Mucosa of stomach (tissue), 1 donor: Measurements from ENCODE around the gene NUDT8.
"Not testable (repeated sequence)": the region's sequence is repeated elsewhere in the genome, so short reads cannot be mapped to it uniquely, and the experiment has no call there.

Experiments
- H3K27me3 ChIP-seq: one replicate; pipeline ENCODE4 v1.7.0; 2013; ENCODE audit warnings: mild to moderate bottlenecking, low read length; ENCODE audit not compliant: control insufficient read depth, insufficient read depth
- H3K36me3 ChIP-seq: one replicate; pipeline ENCODE4 v1.7.0; 2013; ENCODE audit warnings: low read length; ENCODE audit not compliant: control insufficient read depth, insufficient read depth
- H3K4me1 ChIP-seq: one replicate; pipeline ENCODE4 v1.7.0; 2013; ENCODE audit warnings: mild to moderate bottlenecking, low read length; ENCODE audit not compliant: control insufficient read depth, insufficient read depth
- H3K4me3 ChIP-seq: one replicate; pipeline ENCODE4 v1.7.0; 2013; ENCODE audit warnings: low read length
- H3K9ac ChIP-seq: one replicate; pipeline ENCODE4 v1.7.0; 2013; ENCODE audit warnings: mild to moderate bottlenecking, low read length, moderate library complexity
- H3K9me3 ChIP-seq: one replicate; pipeline ENCODE4 v1.7.0; 2013; ENCODE audit warnings: mild to moderate bottlenecking, low read length, moderate library complexity; ENCODE audit not compliant: control insufficient read depth
- donor health status: Pancreatic carcinoma.

The NUDT8 gene

DNA sequence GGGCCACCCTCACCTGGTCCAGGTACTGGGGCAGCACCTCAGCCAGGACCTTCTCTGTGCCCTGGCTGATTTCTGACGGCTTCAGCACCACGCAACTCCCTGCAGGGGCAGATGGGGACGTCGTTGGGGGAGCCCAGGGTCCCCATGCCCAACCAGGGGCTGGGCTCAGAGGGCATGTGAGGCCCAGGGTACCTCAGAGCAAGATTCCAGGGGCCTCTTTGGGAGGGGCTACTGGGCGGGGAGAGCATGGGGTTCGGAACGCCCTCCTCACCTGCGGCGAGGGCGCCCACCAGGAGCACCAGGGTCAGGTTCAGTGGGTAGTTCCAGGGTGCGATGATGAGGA lies 36.5 kb upstream of the NUDT8 start:
- Histone ChIP-seq H3K4me1 (peaks cover 6% of the 10 kb centered on the region), H3K9ac (no peak overlapping the region)

DNA sequence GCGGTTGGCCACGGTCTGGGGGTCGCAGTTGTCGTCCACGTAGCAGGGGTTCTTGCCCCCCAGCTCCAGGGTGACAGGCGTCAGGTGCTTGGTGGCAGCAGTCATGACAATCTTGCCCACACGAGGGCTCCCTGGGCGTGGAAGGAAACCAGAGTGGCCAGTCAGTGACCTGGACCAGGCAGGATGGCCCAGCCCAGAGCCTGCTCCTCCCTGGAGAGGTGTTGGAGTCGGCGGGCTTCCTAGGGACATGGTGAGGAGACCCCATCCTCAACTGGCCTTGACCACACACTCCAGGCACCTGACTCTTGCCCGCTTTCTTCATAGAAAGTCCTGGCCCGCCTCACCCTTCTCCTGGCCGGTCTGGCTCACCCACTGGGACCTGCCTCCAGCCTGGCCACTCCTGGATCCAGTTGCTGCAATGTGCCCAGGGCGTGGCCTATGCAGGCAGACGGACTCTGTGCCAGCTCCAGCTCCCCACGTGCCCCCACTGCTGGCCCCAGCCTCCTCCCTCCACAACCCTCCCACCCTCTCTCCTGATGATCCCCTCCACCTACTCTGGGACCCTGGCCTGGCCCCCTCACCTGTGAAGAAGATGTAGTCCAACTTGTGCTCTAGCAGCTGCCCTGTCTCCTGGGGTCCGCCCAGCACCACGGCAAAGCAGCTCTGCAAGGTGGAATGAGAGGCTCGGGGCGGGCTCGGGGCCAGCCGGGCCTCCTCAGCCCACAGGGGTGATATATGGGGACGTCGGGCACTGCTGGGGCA lies 36.0 kb upstream of the NUDT8 start:
- peaks cover 4% of the 10 kb centered on the region for H3K27me3 ChIP-seq
- no peaks in the 10 kb centered on the region for H3K9me3 ChIP-seq

More for the DNA sequence above, 36.5 kb upstream of the NUDT8 start:
- no peaks in the 10 kb centered on the region for H3K9me3 ChIP-seq
- no peaks in the 10 kb centered on the region for H3K36me3 ChIP-seq
- peaks cover 4% of the 10 kb centered on the region for H3K27me3 ChIP-seq
- no peak overlapping the region for H3K4me3 ChIP-seq

DNA sequence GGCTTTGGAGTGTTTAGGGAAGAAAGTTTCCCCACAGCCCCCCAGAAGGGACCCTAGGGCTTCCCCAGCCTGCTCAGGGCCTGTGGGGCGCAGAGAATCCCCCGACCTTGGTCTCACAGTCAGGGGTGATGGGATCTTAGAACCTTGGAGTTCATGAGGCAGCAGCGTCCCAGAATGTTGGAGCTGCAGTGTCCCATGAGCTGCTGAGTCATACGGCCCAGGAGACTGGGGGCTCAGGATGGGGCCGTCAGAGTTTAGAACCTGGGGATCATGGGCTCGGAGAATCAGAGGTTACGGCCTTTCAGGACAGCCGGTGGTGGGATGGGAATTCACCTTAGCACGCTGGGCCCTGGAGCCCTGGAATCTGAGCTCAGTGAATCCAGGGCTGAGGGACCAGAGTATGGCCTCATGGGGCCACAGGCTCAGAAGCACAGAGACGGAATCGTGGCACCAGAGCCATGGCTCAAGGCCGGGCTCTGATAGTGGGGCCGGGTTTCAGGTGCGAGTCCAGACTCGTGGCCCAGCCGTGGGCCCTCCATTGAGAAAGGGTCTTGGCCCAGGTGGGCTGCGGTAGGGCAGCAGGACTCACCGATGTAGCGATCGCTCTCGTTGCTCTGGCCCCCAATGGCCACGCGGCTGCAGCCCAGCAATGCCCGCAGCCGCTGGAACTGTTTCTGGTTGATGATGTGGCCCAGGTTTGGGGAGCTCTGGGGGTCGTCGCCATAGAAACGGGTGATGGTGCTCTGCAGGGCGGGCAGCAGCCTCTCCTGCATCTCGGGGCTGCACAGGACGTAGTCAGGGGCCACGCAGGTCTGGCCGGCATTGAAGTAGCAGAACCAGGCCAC lies 35.2 kb upstream of the NUDT8 start:
- no peak overlapping the region for H3K9ac ChIP-seq
- H3K4me3 ChIP-seq: no peak overlapping the region
- H3K4me1 ChIP-seq: peaks cover 6% of the 10 kb centered on the region
- no peaks in the 10 kb centered on the region for H3K36me3 ChIP-seq
- no peaks in the 10 kb centered on the region for H3K9me3 ChIP-seq
- H3K27me3 ChIP-seq: peaks cover 4% of the 10 kb centered on the region

More for the DNA sequence above, 36.0 kb upstream of the NUDT8 start:
- H3K4me1 ChIP-seq: peaks cover 6% of the 10 kb centered on the region
- H3K4me3 ChIP-seq: no peak overlapping the region
- no peak overlapping the region for H3K9ac ChIP-seq
- H3K36me3 ChIP-seq: no peaks in the 10 kb centered on the region

DNA sequence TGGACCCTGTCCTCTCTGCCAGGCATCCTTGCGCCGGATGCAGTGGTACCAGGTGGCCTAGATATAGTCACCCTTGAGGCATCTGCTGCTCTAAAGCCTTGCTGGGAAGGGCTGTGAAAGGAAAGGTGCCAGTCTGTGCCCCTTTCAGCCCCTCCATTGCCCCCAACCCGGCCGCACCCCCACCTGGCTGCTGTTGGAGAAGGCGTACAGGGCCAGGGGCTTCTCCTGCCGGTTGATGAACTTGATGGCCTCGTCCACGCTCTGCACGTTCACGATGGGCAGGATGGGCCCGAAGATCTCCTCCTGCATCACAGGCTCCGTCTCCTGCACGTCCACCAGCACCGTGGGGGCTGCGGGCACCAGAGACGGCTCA lies 34.5 kb upstream of the NUDT8 start:
- no peak overlapping the region for H3K4me3 ChIP-seq
- H3K27me3 ChIP-seq: peaks cover 4% of the 10 kb centered on the region
- no peak overlapping the region for H3K9ac ChIP-seq
- H3K36me3 ChIP-seq: no peaks in the 10 kb centered on the region
- H3K9me3 ChIP-seq: no peaks in the 10 kb centered on the region
- peaks cover 6% of the 10 kb centered on the region for H3K4me1 ChIP-seq

DNA sequence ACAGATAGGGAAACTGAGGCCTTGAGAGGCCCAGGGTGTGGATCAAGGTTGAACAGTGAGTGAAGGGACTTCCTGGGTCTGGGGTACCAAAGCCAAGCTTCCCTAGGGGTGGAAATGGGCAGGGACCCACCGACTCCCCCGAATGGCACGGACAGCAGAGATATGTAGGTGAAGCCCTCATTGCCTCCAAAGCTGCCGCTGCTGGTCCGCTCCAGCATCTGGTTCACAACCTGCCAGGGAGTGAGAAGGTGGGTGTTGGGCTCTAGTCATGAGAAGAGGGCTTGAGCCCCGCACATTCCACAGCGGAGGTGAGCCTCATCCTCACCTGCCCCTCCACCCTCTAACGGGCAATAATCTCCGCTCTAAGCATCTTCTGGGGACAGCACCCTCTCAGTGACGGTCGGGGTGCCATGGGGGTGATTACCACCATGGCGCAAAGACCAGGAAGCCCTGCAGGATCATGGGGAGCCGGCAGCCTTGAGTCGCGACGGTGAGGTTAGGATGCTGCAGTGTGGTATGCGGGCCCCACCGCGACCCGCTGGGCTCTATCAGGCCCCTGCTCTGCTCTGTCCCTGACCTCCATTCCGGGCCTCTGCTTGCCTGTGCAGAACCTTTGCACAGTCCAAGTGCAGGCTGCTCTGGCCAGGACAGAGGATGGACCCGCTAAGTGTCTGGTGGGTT lies 33.9 kb upstream of the NUDT8 start:
- H3K4me1 ChIP-seq: peaks cover 7% of the 10 kb centered on the region
- H3K4me3 ChIP-seq: no peak overlapping the region
- H3K27me3 ChIP-seq: no peaks in the 10 kb centered on the region
- H3K9me3 ChIP-seq: no peaks in the 10 kb centered on the region
- no peak overlapping the region for H3K9ac ChIP-seq
- H3K36me3 ChIP-seq: no peaks in the 10 kb centered on the region

DNA sequence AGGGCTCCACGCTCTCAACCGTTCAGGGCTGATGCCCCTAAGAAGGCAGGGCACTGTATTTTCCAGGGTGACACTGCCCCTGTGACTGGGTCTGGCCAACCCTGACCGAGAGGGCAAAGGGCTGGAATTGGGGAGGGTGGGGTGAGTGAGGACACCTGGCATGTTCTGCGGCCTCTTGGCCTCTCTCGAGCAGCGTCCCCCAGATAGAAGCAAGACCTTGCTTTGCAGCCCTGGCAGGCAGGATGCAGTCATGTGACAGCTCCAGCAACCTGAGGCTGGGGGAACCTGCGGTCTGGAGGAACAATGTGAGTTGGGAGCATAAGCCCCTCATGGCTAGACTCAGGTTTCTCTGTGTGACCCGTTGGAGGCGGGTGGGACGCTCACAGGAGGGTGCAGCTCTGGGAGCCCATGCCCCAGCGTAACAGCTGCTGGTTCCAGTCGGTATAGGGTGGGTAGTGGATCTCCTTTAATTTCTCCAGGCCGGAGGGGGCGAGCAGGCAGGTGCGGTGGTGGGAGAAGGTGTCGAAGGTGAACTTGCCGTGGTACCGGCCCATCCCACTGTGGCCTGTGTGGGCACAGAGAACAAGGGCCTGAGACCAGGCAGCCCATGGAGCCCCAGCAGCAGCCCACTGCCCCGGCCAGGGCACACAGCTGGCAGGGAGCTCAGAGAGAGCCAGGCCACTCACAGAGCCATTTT lies 33.2 kb upstream of the NUDT8 start:
- no peaks in the 10 kb centered on the region for H3K27me3 ChIP-seq
- no peak overlapping the region for H3K4me3 ChIP-seq
- no peak overlapping the region for H3K9ac ChIP-seq
- peaks cover 10% of the 10 kb centered on the region for H3K4me1 ChIP-seq
- H3K9me3 ChIP-seq: no peaks in the 10 kb centered on the region
- H3K36me3 ChIP-seq: no peaks in the 10 kb centered on the region

DNA sequence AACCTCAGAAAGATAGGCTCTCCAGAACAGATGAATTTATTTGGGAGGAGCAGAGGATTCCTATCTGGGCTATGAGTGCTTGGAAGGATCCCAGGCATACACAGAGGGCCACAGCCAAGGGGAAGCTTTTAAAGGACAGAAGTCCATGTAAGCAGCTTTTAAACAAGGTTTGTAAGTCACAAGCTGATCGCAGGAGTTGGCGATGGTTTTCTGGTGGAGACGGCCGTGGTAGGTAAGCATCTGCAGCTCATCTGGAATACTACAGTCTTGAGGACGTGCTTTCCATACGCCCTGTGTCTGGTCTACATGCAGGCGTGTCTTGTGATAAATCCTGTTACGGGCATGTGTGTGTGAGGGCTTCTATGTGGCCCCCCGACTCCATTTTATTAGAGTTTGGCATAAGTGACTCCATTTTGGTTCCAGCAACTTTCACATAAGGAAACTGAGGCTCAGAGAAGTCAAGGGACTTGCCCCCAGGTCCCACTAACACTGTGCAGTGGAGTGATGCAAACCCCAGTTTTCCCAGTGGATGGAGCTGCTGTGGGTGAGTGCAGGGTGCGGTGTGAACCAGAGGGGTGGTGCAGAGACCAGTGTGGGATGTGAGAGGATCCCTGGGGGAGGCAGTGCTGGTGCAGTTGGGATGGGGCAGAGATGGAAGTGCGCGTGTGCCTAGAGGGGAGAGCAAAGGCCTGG lies 32.6 kb upstream of the NUDT8 start:
- H3K4me1 ChIP-seq: peaks cover 16% of the 10 kb centered on the region

DNA sequence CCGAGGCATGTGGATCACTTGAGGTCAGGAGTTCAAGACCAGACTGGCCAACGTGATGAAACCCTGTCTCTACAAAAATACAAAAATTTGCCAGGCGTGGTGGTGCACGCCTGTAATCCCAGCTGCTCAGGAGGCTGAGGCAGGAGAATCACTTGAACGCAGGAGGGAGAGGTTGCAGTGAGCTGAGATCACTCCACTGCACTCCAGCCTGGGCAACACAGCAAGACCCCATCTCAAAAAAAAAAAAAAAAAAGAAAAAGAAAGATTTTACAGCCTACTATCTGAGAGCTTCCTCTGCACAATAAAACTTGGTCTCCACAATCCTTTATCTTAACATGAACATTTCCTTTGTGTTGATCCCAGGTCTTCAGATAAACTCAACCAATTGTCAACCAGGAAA lies 31.0 kb upstream of the NUDT8 start:
- H3K9me3 ChIP-seq, H3K36me3 ChIP-seq, H3K4me3 ChIP-seq, H3K27me3 ChIP-seq, H3K9ac ChIP-seq: not testable (repeated sequence)
- peaks cover 18% of the 10 kb centered on the region for H3K4me1 ChIP-seq

More for the DNA sequence above, 32.6 kb upstream of the NUDT8 start:
- Histone ChIP-seq H3K4me3 (no peak overlapping the region), H3K36me3 (no peaks in the 10 kb centered on the region), H3K27me3 (no peaks in the 10 kb centered on the region), H3K9me3 (no peaks in the 10 kb centered on the region), H3K9ac (no peak overlapping the region)

DNA sequence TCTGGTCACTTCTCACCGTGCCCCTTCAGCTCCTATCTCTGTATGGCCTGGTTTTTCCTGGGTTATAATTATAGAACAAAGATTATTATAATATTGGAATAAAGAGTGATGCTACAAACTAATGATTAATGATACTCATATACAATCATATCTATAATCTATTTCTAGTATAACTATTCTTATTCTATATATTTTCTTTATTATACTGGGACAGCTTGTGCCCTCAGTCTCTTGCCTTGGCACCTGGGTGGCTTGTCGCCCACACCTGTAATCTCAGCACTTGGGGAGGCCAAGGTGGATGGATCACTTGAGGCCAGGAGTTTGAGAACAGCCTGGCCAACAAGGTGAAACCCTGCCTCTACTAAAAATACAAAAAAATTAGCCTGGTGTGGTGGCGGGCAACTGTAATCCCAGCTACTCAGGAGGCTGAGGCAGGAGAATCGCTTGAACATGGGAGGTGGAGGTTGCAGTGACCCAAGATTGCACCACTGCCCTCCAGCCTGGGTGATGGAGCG lies 30.0 kb upstream of the NUDT8 start:
- H3K9me3 ChIP-seq, H3K36me3 ChIP-seq, H3K9ac ChIP-seq, H3K4me3 ChIP-seq, H3K27me3 ChIP-seq: not testable (repeated sequence)
- peaks cover 14% of the 10 kb centered on the region for H3K4me1 ChIP-seq

DNA sequence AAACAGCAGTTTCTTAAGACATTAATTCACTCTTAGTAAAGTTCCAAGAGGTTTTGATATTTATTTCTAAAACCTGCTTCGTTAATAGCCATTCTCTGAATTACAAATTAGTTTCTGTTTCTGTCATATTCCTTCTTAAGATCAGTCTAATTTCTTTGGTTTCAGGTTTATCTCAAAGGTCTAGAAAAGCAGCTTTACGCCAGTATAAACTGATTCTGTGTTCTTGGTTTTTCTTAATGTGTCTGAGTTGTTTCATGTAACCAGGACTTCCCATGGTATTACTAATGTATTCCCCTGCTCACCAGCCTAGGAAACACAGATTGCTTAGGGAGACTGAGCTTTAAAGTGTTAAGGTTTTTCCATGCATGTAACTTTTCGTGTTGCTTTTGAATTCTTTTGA lies 27.6 kb upstream of the NUDT8 start:
- Histone ChIP-seq H3K9ac (no peak overlapping the region), H3K4me1 (peaks cover 18% of the 10 kb centered on the region), H3K36me3 (no peaks in the 10 kb centered on the region), H3K4me3 (no peak overlapping the region), H3K9me3 (no peaks in the 10 kb centered on the region), H3K27me3 (no peaks in the 10 kb centered on the region)

DNA sequence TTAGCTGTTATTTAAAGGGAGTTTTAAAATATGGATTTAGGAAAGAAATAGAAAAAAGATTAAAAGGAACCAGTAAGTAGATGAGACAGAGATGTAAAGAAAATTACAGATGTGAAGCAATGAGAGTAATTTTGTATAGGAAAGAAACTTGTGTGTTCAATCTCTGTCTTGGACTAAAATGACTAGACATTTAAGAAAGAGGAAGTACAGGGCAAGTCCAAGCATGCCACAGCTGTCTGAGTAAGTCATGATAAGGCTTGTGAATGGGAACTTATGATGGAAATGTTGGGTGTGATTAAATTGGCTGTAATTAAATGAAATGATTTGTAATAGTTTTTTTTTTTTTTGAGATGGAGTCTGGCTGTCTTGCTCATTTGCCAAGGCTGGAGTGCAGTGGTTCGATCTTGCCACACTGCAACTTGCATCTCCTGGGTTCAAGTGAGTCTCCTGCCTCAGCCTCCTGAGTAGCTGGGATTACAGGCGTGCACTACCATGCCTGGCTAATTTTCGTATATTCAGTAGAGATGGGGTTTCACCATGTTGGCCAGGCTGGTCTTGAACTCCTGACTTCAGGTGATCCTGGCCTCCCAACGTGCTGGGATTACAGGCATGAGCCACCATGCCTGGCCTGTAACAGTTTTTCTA lies 26.7 kb upstream of the NUDT8 start:
- H3K4me3 ChIP-seq: no peak overlapping the region
- no peak overlapping the region for H3K9ac ChIP-seq

More for the DNA sequence above, 26.7 kb upstream of the NUDT8 start:
- Histone ChIP-seq H3K36me3 (no peaks in the 10 kb centered on the region), H3K9me3 (no peaks in the 10 kb centered on the region), H3K27me3 (no peaks in the 10 kb centered on the region), H3K4me1 (peaks cover 21% of the 10 kb centered on the region)
